HG03432 (cell line): ENCODE results near the gene RMND5A.

Experiments used
- ATAC-seq: cut with Tn5 transposase; IDR thresholded peaks from one replicate; pipeline ENCODE4 v1.9.1; 2021; ENCODE audit warnings: mild to moderate bottlenecking, moderate library complexity; ENCODE audit not compliant: unreplicated experiment

The RMND5A gene, protein sequence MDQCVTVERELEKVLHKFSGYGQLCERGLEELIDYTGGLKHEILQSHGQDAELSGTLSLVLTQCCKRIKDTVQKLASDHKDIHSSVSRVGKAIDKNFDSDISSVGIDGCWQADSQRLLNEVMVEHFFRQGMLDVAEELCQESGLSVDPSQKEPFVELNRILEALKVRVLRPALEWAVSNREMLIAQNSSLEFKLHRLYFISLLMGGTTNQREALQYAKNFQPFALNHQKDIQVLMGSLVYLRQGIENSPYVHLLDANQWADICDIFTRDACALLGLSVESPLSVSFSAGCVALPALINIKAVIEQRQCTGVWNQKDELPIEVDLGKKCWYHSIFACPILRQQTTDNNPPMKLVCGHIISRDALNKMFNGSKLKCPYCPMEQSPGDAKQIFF

DNA sequence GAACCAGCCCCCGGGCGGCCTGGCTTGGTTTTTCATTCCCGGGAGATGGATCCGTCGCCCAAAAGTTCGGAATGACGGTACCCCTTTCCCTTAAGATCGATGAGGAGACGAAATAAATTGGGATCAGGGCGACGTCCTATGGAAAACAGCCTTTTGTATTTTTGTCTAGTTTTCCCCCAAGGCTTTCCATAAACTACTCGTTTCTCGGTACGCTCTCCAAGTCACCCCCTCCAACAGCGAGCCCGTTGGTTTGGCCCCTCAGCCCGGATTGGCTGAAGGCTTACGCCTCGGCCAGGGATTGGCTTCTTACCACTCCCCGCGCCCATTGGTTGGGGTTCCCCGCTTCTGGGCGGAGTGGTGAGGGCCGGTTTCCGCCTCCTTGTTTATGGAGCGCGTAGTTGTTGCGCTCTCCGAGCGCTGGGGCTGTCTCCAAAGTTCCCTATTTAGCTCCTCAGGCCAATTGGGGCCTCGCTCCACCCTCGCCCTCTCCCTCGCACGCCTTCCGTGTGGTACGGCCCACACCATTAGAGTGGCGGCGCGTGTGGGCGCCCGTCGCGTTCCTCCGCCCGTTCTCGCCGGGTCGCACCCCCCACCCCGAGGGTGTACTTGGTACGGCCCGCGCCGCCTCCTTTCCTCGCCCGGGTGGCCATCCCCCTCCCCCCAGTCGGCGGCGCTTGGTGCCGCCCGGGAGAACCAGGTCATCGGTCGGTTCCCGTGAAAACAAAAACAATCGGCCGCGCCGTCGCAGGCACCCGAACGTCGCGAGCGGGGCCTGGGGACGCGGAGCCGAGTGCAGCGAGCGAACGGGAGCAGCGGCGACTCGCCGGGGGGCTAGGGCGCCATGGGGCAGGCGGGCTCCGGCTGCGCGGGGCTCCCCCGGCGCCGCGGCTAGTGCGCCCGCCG, at the start of gene RMND5A:
Gene RMND5A (plus strand): TSS at position 655 of the 903 bp plus-strand sequence. CDS start 377 bp downstream, outside the sequence.
- ATAC-seq: peak; percentile 90

DNA sequence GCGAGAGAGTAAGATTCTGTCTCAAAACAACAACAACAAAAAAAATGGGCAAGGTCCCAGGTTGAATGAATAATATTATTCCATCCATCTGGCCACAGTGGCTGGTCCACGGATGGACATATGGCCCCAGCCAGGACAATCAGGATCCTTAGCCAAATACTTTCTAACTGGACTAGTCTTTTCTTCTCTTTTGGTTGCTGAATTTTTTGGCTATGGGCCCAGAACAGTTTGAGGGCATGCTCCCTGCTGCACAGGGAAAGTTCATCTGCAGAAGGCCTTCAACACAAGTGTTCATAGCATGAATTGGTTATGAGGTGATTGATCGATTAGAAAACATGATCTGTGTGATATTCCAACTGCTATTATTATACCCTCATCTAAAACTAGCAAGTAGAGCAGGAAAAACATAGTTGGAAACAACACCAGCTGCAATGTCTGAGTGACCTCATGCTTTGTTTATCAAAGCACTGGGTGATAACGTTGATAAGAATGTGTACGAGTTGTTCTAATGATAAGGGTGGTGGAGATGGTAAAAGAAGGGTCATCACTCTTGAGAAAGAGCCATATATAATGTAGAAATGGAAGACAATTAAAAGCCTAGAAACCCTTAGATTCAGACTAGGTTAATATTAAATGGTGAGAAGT, 48.6 kb upstream of the RMND5A start:
- no peak for ATAC-seq

DNA sequence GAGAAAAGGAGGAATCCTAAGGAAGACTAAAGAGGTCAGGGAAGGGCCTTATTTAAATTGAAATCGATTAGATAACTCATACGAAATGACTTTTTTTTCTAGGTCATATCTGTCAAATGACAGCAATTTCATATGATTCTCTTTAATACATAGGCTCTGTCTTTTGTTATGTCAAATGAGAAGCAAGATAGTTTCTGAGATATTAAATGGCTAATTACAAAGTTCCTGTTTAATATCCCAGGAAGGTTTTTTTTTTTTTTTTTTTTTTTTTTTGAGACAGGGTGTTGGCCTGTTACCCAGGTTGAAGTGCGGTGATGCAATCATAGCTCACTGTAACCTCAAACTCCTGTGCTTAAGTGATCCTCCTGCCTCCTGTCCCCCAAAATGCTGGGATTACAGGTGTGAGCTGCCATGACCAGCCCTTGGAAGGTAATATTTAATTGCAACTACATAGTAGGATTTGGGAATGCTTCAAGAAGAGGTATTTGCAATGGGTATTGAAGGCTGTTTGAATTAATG, 48.0 kb upstream of the RMND5A start:
- ATAC-seq: no peak

DNA sequence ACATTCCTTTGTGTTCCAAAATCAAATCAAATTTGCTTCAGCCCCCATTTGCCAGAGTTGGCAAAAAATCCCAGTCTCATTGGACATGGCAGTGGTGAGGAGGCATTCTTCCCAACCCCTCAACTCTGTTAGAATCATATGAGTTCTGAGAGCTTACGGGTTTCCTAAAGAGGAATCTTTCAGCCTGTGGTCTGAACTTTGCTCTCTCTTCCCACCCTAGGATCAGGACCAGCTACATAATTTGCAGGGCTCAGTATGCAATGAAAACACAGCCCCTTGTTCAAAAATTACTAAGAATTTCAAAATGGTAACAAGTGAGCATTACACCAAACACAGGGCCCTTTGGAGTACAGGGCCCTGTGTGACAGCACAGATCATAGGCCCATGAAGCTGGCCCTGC, 47.1 kb upstream of the RMND5A start:
- no peak for ATAC-seq

DNA sequence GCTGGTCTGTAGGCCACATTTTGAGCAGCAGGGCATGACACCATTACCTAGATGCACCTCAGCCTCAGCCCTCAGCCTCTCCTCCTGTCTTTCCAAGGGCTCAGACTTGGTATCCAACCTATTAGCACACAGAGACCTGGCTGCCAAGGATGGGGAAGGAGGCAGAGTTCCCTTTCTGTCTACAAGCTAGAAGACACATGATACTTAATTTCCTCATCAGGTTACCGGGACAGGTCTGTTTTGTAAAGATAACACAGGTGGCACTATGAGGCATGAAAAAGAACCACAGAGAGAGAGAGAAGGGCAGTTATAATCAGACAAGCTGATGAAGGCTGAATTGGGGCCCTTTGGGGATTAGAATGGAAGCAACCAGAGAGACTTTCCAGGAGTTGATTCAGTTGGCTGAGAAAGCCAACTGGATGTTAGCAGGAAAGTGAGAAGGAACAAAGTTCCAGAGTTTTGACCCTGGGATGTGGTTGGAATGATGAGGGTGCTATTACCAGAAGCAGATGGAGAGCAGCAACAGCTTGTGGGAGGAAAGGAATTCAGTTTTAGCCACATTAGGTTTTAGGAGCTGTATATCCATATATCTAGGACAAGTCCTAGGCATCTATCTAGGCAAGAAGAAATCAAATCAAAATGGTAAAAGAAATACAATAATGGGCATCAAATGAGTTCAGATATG, 46.0 kb upstream of the RMND5A start:
- no peak for ATAC-seq

DNA sequence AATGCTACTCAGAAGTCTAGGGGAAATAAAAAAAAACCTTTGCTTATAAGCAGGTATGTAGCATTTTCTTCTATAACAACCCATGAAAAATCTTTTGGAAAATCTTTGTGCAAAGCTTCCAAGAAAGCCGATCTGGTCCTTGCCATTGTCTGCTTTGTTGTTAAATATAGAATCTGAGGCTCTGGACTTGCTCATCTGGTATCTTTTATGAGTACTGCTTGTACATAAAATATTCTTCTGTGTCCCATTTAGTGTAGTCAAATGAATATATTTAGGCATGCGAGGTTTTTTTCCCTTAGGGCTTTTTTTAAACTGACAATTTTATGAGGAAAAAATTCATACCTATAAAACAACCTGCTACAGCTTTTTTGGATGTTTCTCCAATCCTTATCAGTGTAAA, 45.0 kb upstream of the RMND5A start:
- ATAC-seq: no peak

DNA sequence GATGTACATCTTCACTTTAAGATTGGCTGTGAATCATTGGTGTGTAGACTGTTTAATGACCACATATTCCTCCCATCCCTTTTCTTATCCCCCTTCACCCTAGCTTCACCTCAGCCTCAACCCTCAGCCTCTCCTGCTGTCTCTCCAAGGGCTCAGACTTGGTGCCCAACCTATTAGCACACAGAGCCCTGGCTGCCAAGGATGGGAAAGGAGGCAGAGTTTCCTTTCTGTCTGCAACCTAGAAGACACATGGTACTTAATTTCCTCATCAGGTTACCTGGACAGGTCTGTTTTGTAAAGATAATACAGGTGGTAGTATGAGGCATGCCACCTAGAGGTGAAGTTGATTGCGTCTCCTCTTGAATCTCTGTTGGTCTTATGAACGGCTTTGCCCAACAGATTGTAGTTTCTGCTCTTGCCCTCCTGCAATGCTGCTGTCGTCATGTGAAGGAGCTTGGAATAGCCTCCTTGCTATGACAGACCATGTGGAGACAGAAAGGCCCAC, 44.5 kb upstream of the RMND5A start:
- no peak for ATAC-seq

DNA sequence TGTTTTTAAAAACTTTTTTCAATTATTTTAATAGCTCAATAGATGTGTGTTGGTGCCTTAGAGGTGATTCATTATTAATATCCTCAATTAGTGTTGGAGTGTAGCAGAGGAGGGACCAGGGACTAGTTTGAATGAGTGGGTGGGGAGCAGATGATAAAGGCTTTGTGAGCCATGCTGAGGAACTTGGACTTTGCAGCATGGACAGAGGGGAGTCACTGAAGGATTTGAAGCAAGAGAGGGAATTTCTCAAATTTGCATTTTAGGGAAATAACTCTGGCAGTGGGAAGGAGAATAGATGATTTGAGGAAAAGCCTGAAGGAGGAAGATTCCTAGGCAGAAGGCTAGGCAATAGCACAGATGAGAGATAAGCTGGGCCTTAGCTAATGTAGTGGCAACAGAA, 42.3 kb upstream of the RMND5A start:
- no peak for ATAC-seq

DNA sequence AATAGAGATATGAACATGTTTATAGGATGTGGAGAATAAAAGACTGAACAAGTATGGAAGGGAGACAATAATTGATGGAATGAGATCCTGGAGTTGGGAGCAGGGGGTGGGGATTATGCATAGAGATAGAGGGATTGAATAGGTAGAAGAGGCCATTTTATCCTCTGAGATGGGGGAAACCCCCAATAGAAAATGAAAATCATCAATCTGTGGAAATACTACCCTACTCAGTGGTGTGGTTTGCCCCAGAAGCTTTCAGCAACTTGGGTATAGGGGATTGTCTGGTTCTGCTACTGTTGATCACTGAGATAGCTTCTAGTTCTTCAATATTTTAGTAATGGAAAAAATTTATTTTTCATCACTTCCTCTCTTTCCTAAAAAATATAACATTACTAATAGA, 41.1 kb upstream of the RMND5A start:
- ATAC-seq: no peak

DNA sequence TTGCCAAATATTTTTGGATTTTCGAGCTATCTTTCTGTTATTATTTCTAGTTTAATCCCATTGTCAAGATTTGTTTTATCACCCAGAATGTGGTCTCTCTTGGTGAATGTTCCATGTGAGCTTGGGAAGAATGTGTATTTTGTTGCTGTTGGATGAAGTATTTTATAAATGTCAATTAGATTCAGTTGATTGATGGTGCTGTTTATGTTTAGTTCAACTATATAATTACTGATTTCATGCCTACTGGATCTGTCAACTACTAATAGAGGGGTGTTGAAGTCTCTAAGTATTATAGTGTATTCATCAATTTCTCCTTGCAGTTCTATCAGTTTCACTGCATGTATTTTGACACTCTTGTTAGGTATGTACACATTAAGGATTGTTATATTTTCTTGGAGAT, 34.7 kb upstream of the RMND5A start:
- no peak for ATAC-seq

DNA sequence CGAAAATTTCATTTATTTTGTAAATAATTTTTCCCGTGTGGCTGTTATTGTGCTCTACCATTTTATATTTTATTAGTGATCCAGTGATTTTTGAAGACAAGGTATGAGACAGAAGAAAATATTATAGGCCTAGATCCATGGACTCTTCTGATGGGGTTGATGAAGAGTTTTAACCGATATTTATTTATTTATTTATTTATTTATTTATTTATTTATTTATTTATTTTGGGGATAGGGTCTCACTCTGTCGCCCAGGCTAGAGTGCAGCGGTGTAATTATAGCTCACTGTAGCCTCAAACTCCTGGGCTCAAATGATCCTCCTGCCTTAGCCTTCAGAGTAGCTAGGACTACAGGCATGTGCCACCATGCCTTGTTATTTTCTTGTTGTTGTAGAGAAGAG, 33.6 kb upstream of the RMND5A start:
- no peak for ATAC-seq

DNA sequence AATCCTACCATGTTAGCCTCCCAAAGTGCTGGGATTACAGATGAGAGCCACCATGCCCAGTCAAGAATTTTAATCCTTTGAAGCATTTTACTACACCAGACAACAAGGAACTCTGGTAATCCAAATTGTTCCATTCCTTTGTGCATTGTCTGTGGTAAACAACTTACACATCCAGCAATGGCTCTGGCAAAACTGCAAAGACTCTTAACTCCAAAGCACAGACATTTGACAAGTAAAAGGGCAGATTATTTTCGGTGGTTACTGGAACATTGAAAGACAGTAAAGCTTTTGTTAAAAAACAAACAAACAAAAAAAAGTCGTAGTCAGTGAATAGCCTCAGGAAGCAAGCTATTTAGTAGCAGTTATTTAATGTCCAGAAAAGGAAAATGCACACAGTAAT, 33.2 kb upstream of the RMND5A start:
- ATAC-seq: no peak

DNA sequence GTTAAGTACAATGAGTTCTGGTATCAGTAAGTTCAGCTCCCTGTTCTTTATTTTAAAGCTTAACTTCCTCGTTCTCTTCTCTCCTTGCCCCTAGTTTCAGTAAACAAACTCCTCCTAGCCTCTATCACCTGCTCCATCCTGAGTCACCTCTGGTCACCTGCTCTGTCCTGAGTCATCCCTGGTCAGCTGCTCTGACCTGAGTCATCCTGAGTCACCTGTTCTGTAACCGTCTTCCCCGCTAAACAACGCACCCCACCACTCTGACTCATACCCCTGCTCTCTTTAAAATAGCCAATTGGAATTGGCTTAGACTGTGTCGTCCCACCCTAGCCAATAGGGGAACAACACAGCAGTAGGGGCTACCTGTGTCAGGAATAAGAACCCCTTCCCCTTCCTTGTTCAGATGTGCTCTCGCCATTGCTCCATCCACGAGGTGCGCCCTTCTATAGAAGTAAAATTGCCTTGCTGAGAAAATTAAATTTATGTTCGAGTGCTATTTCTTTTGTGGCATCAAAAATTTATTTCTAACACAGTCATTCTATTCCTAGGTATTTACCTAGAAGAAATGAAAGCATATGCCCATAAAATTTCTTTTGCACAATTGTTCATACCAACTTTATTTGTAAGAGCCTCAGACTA, 24.9 kb upstream of the RMND5A start:
- no peak for ATAC-seq

DNA sequence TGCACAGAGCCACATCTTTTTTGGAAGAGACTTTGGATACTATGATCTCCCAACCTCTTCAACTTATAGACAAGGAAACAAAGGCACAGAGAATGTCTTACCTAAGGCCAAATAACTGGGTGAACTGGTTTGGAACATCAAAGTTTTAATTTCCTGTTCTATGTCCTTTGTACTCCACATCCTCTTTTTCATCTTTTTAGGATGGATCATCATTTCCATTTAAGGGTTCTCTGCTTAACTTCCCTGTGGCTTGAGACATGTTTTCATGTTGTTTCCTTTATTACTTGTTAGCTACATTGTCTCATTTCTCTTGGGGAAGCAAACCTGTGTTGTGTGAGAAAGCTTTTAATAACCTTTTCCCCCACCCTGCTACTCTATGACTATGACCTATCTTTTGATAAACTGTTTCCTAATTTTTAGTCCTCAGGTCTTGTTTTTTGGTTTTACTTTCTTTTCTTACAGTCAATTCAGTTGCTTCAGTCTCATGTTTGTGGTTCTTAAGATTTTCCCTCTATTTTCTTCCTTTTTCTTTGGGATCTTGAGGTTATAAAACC, 22.5 kb upstream of the RMND5A start:
- ATAC-seq: no peak

DNA sequence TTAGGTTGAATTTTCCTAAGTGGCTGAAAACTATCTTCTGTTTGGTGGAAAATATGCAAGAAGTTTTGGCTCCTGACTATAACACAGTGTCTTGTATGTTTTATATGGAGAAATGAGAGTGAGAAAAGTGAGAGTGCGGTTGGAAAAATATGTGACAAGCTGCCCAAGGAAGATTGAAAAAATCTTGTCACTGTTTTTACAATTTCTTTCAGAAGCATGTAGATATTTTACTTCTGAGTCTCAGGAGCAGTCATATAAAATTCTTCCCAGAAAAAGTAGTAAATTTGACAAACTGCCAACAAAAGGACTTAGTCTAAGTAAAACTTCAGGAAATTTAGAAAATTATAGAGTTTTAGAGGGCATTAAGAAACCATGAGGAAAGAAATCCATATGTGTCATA, 19.4 kb upstream of the RMND5A start:
- ATAC-seq: no peak

DNA sequence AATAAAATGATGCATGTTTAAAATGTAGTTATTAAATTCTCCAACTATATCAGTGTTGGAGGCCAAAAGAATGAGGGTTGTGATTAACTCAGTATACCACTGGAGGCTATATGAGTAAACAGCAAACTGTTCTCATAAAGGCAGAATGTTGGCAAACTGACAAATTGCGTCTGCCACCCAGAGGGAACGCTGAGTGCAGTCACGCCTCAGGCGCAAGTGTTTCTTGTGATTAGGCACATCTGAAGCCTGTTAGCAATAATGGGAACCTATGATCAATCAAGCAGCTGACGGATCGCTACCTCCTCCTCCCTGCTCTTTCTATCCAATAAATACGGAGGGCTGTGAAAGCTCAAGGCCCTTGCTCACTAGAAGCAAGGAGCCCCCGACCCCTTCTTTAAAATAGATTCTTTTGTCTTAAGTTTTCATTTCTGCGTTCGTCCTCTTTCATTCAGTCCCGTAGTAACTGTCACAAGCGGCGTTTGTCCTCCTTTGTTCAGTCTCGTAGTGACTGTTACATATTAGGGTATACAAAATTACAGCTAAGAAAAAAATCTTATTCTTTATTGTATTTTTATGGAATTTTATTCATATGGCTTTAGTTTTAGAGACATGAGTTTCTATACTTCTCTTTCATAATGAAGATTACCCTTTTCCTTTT, 16.3 kb upstream of the RMND5A start:
- no peak for ATAC-seq

DNA sequence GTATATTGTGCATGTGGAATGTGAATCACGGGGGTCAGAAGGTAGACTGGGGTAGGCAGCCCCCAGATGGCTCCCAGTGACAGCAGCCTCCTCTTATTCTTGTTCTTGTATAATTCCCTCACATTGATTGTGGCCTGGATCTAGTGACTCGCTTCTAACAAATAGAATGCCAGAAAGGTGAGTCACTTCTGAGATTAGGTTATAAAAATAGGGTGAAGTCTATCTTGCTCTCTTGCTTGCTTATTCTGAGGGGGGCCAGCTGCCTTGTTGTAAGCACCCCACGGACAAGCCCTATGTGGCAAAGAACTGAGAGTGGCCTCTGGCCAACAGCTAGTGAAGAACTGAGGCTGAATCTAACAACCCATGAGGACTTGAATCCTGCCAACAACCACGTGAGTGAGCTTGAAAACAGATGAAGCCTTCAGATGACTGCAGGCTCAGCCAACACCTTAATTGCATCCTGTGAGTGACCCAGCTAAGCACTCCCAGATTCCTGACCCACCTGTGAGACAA, 15.6 kb upstream of the RMND5A start:
- ATAC-seq: no peak

DNA sequence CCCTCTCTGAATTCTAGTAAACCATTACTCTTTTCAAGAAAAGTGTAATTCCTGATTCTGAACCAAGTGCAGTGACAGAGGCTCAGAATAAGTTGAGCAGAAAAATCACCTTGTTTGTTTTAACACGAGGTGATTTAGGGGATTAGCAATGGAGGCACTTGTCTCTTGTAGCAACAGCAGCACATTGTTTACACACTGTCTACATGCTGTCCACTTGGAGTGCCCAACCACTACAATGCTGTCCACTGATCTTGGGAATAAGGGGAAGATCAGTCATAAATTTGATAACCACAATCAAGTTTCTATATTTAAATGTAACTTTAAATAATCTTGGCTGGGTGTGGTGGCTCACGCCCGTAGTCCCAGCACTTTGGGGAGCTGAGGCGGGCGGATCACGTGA, 13.9 kb upstream of the RMND5A start:
- ATAC-seq: no peak

DNA sequence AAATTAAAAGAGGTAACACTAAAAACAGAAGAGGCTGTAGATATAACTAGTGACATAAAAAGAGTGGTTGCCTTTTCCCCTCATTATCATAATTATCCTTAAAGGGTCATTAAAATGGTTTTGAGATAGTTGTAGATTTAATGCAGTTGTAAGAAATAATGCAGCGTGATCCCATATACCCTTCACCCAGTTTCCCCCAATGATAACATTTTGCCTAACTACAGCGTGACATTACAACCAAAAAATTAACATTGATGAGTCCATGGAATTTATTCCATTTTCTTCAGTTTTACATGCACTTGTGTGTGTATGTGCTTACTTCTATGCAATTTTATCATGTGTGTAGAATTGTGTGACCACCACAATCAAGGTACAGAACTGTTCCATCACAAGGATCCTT, 13.2 kb upstream of the RMND5A start:
- no peak for ATAC-seq
